NCI-H2196 (cell line): ENCODE results near the gene LMNTD2.
"Not testable (repeated sequence)": the region's sequence is repeated elsewhere in the genome, so short reads cannot be mapped to it uniquely, and the experiment has no call there.

Source experiments
- DNase-seq: peaks from one replicate; lab custom pipeline; 2025; ENCODE audit not compliant: unreplicated experiment; lab: John Stamatoyannopoulos, UW

Gene LMNTD2

DNA sequence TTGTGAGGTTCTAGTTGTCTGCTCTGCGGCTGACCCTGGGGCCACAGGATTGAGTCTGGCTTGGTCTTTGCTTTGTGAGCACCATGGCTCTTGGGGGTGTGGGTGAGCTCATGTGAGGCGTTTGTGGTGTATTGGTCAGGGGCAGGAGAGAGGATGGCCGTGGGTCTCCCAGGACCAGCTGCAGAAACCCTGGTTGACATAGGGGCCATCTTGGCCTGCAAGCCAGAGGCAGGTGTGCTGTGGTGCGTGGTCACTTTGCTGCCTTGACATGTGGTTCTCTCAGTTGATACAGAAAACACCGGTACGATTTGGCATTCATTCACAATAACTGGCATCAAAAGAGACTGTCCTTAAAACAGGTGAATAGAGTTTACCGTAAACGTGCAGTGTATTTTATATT is 27.0 kb upstream of the LMNTD2 start:
- no peak for DNase-seq

DNA sequence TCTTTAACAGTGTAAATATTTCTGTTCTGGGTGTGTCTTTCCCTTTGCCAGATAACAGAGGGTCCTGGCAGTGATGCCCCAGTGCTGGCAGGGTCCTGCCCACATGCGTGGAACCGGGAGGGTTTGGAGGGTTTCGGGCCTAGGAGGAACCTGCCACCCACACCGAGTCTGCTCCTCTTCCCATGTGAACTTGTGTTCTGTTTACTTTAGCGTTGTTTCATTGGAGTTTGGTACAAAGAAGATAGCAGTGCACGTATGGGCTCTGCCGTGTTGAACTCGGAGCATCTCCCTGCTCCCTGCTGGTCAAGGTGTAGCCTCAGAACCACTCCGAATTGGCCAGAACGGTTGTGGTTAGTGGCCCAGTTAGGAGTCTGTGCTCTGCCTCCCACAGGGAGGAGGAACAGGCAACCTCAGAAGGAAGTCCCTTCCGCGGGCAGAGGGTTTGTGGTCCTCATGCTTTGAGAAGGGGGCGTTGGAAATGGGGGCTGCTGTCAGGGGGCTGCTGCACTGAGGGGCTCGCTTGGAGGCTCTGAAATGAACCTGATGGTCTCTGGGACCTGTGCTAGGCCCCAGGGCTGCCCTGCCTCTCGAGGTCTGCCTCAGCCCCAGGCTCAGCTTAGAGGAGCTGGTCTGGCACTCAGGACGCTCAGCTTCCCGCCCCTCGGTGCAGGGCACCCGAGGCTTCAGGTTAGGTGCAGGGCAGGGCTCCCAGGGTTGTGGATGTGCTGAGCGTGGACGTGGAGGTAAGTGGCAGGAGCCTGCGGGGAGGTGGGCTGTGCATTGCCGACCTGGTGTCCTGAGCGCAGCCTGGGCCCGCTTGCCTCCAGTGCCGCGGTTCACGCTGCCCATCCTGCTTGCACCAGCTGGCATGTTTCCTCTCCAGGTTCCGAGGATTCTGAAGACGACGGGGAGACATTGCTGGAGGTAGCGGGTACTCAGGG is 26.1 kb upstream of the LMNTD2 start:
- DNase-seq, result no peak

DNA sequence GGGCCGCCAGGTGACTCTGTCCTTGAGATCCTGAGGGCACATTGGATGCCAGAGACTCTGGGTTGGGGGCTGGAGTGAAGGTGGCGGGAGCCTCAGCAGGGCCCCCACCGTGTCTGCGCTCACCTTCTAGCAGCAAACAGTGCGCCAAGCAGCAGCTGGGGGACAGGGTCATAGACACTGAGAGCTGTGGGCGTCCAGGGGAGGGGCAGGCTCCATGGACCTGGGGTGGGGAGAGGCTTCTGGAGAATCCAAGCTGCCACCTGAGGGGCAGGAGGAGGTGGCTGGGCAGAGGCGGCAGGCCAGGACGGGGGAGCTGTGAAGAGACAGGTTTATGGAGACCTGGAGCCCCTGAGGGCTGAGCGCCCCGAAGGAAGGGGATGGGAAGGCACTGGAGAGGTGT is 23.7 kb upstream of the LMNTD2 start:
- DNase-seq, result no peak

DNA sequence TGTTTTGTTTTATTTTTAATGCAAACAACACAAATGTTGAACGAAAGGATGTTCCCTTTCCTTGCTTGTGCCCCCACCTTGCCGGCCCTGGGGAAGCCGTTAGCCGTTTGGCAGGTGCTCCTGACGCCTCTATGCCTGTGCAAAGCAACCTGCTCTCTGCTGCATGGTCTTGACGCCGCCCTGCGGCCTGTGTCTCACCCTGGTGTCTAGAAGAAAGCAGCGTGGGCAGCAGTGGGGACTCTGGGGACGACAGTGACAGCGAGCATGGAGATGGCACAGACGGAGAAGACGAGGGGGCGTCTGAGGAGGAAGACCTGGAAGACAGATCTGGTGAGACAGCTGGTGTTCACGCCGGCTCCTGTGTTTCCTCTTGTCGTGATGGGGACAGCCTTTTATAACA is 21.2 kb upstream of the LMNTD2 start:
- no peak for DNase-seq

DNA sequence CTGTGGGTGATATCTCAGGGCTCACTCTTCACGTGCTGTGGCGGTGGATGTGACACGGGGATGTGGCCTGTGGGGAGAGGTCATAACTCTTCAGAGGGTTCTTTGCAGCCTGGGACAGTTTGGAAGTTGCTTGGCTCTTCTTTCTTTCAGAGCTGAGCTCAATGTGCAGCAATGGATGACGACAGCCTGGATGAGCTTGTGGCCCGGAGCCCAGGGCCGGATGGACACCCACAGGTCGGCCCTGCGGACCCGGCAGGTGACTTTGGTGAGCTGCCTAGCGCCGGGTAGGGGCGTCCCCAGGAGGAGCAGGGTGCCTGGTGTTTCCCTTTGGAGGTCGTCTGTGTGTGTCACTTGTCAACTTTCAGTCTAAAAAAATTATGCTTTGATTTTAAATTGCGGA is 20.8 kb upstream of the LMNTD2 start:
- DNase-seq, result no peak

DNA sequence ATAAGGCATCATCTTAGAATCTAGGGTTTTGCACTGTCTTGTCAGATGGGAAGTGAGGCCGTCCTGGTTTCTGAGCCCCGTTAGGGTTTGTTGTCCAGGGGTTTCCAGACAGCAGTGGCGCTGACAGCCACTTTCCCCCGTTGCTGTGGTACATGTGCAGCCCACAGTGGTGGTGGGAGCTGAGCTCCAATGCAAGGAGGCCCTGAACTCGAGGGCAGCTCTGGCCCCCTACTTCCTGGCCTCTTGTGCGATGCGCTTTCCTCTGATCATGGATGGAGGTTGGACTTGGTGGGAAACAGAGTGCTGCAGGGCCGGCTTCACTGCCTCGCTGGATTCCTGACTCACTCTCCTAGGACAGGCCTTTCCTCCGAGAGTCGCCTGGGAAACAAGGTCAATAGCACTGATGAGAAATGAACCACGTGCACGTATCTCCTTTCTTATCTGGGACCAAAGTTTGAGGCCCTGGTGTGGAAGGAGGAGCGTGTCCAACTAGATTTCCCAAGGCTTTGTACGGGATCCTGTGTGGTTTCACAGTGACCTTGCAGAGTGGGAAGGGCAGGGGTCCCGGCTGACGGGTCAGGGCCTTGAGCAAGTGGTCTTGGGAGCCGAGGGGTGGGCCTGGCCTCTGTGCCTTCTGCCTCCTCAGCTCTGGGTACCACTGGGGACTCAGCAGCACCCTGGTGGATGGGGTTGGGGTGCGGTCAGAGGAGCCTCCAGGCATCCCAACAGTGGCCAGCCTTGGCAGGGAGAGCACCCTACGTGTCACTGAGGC is 19.5 kb upstream of the LMNTD2 start:
- DNase-seq, result no peak

DNA sequence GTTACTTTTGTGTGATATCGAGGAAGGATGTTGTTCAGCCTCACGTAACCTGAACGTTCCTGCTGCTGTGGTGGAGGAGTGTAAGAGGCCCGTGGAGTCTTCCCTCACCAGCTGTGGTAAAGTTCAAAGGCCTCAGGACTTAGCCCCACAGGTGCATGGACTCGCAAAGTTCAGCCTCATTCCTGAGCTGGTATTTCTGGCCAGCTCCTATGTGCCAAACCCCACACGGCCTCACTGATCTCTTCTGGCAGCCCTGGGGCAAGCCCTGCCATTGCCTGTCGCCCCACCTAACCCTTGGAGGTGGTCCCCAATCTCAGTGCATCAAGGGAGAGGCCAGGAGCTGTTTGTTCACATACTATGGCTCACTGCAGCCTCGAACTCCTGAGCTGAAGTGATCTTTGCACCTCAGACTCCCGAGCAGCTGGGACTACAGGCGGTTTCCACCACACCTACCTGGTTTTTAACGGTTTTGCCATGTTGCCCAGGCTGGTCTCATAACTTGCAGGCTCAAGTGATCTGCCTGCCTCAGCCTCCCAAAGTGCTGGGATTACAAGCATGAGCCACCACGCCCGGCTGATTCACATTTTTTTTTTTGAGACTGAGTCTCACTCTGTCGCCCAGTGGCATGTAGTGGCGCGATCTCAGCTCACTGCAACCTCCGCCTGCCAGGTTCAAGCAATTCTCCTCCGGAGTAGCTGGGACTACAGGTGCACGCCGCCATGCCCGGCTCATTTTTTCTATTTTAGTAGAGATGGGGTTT is 17.9 kb upstream of the LMNTD2 start:
- no peak for DNase-seq

DNA sequence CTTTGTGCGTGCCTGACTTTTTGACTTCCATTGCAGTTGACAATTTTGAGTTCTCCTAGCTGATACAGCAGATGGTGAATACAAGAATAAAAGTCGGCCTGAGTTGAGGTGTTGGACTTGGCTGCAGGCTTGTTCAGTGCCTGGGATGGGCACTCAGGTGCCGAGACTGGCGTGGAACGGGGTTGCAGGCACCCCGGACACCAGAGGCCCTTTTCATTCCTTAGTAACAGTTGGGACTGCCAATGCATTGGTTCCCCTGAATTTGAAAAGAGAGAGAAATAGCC is 17.0 kb upstream of the LMNTD2 start:
- DNase-seq, result no peak

DNA sequence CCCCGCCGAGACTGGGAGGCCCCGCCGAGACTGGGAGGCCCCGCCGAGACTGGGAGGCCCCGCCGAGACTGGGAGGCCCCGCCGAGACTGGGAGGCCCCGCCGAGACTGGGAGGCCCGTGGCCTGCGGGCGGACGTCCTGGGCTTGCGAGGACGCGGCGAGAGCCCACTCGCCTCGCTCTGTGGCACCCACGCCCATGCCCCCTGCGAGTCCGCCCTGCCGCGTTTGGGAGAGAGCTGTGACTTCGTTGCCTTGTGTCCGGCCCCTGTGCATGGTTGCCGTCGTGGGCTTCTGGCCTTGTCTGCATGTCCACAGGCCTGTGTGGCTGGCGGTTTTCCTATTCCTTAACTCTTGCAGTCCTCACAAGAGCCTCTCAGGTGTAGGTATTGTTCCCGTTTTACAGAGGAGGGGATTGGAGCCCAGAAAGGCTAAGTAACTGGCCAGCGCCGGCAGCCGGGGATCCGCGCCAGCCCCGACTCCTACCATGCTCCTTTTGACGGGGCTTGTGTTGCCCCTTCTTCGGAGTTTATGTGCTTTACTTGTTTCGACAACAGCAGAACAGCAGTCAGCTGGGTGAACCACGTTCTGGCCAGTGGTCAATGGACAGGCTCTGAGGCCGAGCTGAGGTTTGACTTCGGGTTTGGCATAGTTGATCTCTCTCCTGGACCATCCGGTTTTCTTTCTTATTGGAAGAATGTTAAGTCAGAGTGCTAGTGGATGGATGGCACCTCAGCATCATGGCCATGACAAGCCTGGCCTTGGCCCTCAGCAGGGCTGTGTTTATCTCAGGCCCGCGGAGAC is 16.5 kb upstream of the LMNTD2 start:
- DNase-seq, result no peak

DNA sequence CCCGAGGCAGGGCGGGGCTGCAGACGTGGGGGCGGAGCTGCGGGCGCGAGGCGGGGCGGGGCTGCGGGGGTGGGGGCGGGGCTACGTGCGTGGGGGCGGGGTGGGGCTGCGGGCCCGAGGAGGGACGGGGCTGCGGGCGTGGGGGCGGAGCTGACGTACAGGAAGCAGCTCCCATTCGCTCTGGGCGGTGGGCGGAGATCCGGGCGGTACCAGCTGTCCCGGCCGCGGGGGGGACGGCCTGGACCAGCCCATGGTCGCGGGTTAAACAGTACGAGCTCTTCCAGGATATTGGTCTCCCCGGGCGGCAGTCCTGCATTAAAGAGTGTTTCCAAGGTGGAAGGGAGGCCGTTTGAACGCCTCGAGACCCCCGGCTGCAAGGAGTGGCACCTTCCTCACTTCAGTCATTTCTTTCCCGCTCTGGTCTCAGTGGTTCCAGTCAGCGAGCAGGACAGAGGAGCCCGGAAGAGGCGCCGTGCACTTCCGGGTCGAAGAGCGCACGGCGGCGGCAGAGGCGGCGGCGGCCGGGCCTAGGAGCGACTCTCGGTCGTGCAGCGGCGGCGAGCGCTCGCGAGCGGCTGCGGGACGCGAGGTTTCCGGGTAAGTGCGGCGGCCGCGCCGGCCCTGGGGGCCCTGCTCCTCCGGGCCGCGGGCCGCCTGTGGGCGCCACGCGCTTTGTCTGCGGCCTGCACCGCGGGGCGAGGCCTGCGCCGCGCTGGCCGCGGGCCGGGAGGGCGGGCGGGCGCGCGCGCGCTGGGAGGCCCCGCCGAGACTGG is 15.6 kb upstream of the LMNTD2 start, which contains the start of gene PHRF1:
Gene PHRF1, plus strand, starts transcription at position 475 of the 773 bp plus-strand sequence. CDS start 5,043 bp downstream, outside the sequence.
- DNase-seq, result peak; percentile 90

DNA sequence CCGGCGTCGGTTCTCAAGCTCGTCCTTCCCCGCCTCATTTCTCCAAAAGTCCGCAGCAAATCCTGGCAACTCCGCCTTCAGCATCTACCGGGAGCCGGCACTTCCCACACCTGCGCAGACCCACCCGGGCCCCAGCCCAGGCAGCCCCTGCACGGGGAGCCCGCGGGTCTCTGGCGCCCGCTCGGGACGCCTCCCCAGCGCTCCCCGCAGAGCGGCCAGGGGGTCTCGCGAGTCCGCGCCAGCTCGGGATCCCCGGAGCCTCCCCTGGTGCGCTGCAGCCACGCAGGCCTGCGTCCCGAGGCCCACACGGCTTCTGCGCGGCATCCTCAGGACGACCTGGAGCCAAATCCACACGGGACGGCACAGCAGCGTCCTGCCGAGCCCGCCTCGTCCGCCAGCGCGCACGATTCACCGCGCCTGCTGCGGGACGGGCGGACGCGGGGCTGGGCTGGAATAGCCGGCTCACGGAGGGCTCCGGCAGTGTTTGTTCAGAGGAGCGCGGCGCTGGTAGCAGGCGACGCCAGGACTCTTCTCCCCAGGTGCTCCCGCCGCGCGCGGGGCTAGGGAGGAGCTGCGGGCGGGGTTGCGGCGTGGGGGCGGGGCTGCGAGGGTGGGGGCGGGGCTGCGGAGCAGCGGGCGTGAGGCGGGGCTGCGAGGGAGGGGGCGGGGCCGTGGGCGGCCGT is 14.9 kb upstream of the LMNTD2 start:
- peak; percentile 85 for DNase-seq

DNA sequence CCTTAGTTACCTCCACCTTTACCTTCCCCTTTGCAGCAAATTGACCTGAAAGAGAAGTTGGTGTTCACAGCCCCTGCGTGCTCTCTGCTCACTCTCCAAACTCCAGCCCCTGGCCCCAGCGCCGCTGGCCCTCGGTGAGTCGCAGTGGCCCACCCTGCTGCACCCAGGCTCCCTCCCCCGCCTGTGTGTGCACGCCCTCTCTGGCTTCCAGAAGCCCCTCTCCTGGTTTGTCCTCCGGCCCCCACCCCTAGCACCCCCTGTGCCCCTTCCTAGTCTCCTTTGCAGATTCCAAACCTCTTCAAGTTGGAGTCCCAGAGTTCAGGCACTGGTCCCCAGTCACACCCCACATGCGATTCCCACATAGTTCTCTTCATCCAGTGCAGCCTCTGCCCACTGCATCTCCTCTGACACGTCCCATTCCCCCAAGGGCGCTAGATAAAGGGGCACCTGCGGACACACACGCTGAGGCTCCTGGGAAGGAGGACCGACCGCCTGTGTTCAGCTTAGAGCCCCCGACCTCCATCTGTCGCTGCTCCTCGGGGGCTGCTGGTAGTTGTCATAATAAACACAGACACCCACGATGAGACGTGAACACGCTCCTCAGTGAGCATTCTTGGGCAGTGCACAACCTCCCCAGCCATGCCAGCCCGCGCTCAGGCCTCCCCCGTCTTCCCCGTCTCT is 14.2 kb upstream of the LMNTD2 start:
- no peak for DNase-seq

DNA sequence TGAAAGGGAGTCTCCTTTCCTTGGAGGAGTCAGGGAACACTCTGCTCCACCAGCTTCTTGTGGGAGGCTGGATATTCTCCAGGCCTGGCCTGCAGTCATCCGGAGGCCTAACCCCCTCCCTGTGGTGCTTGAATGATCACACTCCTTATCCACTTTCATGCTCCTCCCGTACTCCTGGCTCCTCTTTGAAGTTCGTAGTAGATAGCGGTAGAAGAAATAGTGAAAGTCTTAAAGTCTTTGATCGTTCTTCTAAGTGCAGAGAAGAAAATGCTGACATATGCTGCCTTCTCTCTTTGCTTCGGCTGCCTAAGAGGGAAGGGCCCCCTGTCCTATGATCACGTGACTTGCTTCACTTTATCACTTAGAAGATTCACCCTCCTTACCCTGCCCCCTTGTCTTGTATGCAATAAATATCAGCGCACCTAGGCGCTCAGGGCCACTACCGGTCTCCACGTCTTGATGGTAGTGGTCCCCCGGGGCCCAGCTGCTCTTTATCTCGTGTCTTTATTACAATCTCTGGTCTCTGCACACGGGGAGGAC is 13.6 kb upstream of the LMNTD2 start:
- DNase-seq, result not testable (repeated sequence)

DNA sequence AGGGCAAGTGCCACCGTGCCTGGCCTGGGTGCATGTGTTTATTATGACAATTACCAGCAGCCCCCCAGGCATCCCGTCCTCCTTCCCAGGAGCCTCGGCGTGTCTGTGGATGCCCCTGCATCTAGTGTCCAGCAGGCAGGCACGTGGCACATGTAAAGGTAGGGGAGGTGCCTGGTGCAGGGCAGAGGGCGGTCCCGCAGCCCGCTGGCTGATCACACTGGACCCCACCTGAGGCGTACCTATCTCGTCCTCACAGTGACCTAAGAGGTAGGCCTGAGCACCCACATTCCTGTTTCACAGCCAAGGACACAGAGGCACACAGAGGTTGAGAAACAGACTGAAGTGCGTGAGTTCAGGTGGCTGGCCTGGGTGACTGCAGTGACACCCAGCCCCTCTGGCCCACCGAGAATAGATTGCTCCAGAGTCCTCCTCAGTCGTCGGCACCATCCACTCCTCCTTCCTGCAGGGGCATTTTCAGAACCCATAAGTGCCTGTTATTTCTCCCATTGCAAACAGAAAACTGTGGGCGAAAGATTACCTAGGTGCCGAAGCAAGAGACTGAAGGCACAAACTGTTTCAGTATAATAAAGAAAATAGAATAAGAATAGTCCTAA is 12.7 kb upstream of the LMNTD2 start:
- DNase-seq, result no peak

DNA sequence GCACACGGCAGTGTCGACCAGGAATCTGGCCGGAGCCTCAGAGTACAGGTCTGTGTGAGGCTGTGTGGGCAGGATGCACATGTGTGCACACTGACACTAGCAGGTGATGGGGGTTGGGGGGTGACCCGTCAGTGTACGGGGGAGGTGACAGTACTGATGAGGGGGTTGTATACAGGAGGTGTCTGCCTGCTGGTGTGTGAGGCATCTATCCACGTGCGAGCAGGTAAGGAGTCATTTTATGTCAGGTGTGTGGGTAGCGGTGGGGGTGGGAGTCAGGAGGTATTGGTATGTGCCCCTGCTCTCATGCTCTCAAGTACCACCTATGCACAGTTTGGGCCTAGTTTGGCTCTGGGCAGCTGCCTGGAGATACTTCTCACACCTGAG is 11.3 kb upstream of the LMNTD2 start:
- no peak for DNase-seq

DNA sequence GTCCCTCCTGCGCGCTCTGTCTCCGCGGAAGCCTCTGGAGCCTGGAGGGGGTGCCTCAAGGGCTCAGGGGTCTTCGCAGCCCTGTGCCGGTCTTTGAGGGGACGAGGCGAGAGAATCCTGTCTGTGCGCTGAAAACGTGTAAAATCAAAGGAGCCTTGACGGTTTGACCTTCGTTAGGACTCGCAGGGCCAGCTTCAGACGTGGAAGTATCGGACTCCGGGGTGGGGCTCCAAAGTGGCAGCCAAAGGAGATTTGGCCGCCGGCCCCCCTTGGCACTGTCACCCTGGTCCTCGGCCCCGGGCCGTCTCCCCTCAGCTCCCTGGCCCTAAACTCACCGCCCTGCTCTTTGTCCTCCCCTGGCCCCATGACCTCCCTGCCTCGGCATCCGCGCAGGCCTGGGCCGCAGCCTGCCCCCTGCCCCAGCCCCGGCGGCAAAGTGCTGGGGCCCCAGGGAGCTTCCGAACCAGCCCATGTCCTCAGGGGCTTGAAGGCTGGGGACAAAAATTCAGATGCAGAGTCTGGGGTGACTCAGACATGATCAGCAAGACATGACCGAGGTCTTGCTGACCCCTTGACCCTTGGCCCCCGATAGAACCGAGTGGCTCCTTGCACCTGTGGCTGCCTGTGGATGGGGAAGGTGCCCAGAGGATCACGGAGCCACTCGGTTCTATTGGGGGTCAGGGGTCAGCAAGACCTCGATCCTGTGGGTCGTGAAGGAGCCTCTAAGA is 8.8 kb upstream of the LMNTD2 start:
- no peak for DNase-seq

DNA sequence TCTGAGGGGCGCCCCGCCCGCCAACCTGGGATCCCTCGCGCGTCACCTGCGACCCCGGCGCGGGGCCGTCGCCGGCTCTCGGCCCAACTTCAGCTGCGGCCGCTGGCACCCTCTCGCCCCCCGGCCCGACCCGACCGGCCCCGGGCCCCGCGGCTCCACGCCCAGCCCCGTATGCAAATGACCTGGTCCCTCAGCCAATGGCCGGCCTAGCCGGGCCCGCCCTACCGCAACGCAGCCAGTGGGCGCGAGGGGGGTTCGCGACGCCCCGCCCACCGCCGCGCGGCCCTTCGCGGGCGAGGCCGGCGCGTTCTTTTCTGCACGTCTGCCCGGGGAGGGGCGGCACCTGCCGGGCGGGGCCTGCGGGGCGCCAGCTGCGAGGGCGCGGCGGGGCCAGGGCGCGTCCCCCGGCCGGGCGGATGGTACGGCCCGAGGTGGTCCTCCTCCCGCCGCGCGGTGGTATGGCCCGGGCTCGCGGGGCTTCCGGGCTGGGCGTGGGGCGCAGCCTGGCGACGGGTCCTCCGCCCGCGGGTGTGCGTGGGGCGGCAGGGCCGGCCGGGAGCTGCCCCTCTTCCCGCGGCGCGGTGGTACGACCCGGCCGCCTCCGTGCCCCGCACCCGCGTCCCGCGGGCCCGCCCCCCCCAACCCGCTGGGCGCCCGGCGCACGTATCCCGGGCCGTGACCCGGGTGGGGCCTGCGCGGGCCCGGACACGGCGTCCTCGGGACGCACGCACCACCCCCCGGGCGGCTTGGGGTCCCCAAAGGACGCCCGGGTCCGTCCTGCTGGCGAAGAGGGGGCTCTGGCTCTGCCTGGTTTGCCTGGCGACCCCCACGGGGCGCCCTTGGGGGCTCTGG is 8.0 kb upstream of the LMNTD2 start:
- DNase-seq, result peak; percentile 98
